SK-N-MC (cell line): ENCODE results near the gene ORAI1.
A peak's percentile ranks its signal among the peaks of the same experiment; 100 is the strongest.

Source experiments
- EZH2 ChIP-seq: fragments of 200-600 bp; sonication (generic); IDR thresholded peaks from one replicate; pipeline ENCODE4 v1.6.1; 2017; ENCODE audit warnings: antibody characterized with exemption
- FOXP2 ChIP-seq: optimal IDR thresholded peaks from 2 replicates; pipeline ENCODE3; 2011; ENCODE audit warnings: mild to moderate bottlenecking, moderate library complexity; ENCODE audit not compliant: insufficient read depth; ENCODE audit errors: extremely low read length, control extremely low read depth
- POLR2AphosphoS5 ChIP-seq: IDR thresholded peaks from 2 replicates; pipeline ENCODE4 v1.6.1; 2012; ENCODE audit warnings: mild to moderate bottlenecking, low read depth, low read length, borderline replicate concordance

- 0 out of 2 replicates have a peak, but pooled peaks have one; percentile 45 for TF ChIP-seq POLR2AphosphoS5
- no peak for TF ChIP-seq EZH2
- TF ChIP-seq FOXP2: peak; percentile 63
Observed at GRCh38 chr12:121579981-121580868, 46.1 kb upstream of the ORAI1 start.
